ENCODE results near the gene CUEDC2.
A peak's percentile ranks its signal among the peaks of the same experiment; 100 is the strongest.

The CUEDC2 gene

DNA sequence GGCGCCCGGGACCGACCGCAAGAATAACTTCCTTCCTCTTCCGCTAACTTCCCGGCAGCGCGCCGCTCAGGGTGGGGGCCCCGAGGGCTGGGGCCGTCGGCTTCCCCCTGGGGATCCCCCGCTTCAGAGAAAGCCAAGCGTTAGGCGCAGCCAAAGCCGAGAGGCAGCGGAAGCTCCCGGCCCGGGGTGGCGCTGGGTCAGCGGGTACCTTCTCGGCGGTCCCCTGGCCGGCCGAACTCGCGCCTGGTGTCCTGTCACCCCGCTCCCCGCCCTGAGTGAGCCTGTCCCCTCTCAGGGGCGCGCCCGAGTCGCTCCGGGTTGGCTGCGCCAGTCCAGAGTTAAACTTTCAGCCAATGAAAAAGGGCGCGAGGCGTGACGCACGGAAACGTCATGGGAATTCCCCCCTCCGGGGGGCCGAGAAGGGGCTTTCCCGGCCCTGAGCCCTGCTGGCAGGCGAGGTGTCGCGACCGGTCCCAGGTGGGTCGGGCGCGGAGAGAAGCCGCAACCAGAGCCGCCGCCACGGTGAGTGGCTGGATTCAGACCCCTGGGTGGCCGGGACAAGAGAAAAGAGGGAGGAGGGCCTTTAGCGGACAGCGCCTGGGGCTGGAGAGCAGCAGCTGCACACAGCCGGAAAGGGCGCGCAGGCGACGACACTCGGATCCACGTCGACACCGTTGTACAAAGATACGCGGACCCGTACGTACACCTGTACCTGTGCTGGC is 38.1 kb downstream of the CUEDC2 start:
- no peak for TF ChIP-seq SUZ12 (IDR thresholded peaks at IDR 0.05)
- no peak for TF ChIP-seq ZNF384 (IDR thresholded peaks at IDR 0.05)
- no peak for TF ChIP-seq HDGF (IDR thresholded peaks at IDR 0.05; ENCODE audit: borderline replicate concordance)
- TF ChIP-seq BHLHE40 (IDR thresholded peaks at IDR 0.05; ENCODE audit: borderline replicate concordance), result no peak
- peak; percentile 95 for TF ChIP-seq FOXM1 (IDR thresholded peaks at IDR 0.05; ENCODE audit: borderline replicate concordance)
- no peak for TF ChIP-seq FOXA1 (IDR thresholded peaks at IDR 0.05)
- no peak for TF ChIP-seq ARNT (IDR thresholded peaks at IDR 0.05)
- no peak for TF ChIP-seq TARDBP (IDR thresholded peaks at IDR 0.05)
- no peak for TF ChIP-seq SP1 (IDR thresholded peaks at IDR 0.05)
- TF ChIP-seq, protein P1, sequence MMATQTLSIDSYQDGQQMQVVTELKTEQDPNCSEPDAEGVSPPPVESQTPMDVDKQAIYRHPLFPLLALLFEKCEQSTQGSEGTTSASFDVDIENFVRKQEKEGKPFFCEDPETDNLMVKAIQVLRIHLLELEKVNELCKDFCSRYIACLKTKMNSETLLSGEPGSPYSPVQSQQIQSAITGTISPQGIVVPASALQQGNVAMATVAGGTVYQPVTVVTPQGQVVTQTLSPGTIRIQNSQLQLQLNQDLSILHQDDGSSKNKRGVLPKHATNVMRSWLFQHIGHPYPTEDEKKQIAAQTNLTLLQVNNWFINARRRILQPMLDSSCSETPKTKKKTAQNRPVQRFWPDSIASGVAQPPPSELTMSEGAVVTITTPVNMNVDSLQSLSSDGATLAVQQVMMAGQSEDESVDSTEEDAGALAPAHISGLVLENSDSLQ (IDR thresholded peaks at IDR 0.05), result peak; percentile 33; the same call in 1 of the 2 replicates
- peak; percentile 52; the same call in 1 of the 2 replicates for TF ChIP-seq CTBP1 (IDR thresholded peaks at IDR 0.05; ENCODE audit: borderline replicate concordance)
- TF ChIP-seq L3MBTL2 (conservative IDR thresholded peaks at IDR 0.05), result no peak
- DNase-seq (ENCODE audit: extremely low spot score), result peak; percentile 89
- ChIA-PET CTCF (interaction anchor here (0.6 to 2.7 kb wide), 8 partner anchors 8 to 223 kb away, joined by 3 to 15 read pairs (median 4); no protein-coding TSS in a partner anchor), POLR2A (interaction anchor here (0.9 to 3.7 kb wide), 7 partner anchors 9 to 85 kb away, joined by 3 to 17 read pairs (median 4); partner anchors contain the start of genes CUEDC2 and FBXL15)

DNA sequence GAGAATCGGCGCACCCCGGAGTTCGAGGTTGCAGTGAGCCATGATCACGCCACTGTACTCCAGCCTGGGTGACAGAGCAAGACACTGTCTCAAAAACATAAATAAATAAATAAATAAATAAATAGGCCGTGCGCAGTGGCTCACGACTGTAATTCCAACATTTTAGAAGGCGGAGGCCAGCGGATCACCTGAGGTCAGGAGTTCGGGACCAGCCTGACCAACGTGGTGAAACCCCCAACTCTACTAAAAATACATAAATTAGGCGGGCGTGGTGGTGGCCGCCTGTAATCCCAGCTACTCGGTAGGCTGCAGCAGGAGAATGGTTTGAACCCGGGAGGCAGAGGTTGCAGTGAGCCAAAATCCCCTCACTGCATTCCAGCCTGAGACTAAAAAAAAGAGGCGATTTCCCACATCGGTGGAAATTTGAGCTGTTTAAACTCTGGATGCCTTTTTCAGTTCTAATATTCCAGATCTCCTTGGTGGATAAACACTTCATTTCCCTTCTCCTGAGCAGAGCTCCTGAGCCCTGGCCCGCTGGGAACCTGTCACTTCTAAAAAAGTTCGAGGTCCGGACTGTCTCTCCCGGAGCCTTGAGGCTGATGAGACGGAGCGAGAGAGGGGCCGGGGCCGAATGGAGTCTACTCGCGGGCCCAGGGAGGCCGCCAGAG is 38.8 kb downstream of the CUEDC2 start:
- CTCF ChIA-PET, result interaction anchor here (0.6 to 2.7 kb wide), 11 partner anchors 8 to 316 kb away, joined by 3 to 15 read pairs (median 3); no protein-coding TSS in a partner anchor
- TF ChIP-seq BHLHE40 (IDR thresholded peaks at IDR 0.05; ENCODE audit: borderline replicate concordance) (no peak), NFRKB (IDR thresholded peaks at IDR 0.05) (no peak), ELF4 (IDR thresholded peaks at IDR 0.05) (no peak), FOXK2 (IDR thresholded peaks at IDR 0.05) (no peak), FOXM1 (IDR thresholded peaks at IDR 0.05; ENCODE audit: borderline replicate concordance) (no peak), SP1 (IDR thresholded peaks at IDR 0.05) (no peak)
- peak; percentile 92 for DNase-seq (ENCODE audit: extremely low spot score)
- POLR2A ChIA-PET, result interaction anchor here (1.1 to 3.7 kb wide), 4 partner anchors 10 to 86 kb away, joined by 3 to 17 read pairs (median 4); partner anchors contain the start of genes CUEDC2 and FBXL15

DNA sequence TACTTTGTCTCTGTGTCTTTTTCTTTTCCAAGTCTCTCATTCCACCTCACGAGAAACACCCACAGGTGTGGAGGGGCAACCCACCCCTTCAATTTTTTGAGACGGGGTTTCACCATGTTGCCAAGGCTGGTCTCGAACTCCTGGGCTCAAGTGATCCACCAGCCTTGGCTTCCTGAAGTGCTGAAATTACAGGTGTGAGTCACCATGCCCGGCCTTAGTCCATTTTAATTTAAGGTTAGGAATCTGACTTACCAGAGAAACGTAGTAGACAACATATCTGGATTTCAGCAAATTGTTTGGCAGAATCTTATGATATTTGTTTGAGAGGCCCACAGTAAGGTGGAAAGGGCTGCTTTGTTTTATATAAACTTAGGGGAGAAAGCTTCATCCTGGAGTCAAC is 40.1 kb downstream of the CUEDC2 start:
- TF ChIP-seq FOXK2 (IDR thresholded peaks at IDR 0.05) (no peak), ELF4 (IDR thresholded peaks at IDR 0.05) (no peak), TARDBP (IDR thresholded peaks at IDR 0.05) (no peak), SP1 (IDR thresholded peaks at IDR 0.05) (no peak), ARNT (IDR thresholded peaks at IDR 0.05) (no peak), SUZ12 (IDR thresholded peaks at IDR 0.05) (no peak), BHLHE40 (IDR thresholded peaks at IDR 0.05; ENCODE audit: borderline replicate concordance) (no peak), FOXM1 (IDR thresholded peaks at IDR 0.05; ENCODE audit: borderline replicate concordance) (no peak)
- TF ChIP-seq, protein P1 (IDR thresholded peaks at IDR 0.05), result no peak
- no peak for DNase-seq (ENCODE audit: extremely low spot score)

DNA sequence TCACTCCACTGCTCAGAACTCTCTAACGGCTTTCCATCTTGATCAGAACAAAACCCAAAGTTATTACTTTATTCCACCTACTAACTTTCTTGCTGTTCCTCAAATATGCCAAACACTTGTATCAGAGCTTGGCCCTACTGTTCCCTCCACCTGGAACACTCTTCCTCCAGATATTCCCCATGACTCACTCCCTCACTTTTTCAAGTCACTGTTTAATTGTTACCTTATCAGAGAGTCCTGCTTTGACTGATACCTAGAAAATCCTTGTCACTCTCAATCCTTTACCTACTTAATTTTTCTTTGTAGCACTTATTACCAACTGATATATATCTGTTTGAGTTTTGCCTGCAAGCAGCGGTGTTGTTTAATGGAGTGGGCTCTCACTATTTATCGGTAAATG is 42.5 kb downstream of the CUEDC2 start:
- CTCF ChIA-PET, result interaction anchor here (0.6 kb wide), 1 partner anchor 49 kb away, joined by 8 read pairs; no protein-coding TSS in a partner anchor

More for the DNA sequence above, 40.1 kb downstream of the CUEDC2 start:
- CTCF ChIA-PET, result no interaction called here
- POLR2A ChIA-PET, result no interaction called here

DNA sequence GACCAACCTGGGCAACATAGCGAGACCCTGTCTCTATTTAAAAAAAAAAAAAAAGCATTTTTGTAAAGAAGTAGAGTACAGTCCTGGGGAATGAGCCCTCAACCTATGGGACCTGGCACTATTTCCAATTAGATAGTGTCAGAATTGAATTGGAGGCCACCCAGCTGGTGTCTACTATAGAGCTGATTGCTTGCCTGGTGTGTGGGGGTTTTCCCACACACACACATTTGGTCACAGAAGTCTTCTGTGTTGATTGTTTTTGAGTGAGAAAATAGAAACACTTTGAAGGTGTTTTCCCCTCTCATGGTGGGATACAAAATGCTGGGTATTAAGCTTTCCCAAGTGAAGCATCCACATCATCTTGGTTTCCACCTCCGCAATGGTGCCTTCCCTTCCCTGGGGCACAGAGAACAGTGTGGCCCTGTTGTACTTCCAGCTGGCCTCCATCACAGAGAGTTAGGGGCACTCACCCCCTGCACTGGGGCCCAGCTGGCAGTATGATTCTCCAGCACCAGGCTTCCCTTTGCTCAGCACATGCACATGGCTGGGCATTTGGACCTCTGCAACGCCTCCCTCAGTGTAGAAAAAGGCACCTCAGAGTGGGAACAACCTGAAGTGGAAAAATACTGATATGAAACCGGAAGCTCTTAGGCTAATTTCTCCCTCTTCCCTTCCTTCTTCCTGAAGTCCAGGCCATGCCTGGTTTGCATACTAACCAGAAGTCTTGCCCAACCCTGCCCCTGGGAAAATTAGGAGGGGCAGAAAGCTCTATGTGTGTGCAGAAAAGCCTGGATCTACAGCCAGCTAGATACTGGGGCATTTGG is 47.6 kb downstream of the CUEDC2 start:
- no peak for DNase-seq (ENCODE audit: extremely low spot score)
- TF ChIP-seq FOXM1 (IDR thresholded peaks at IDR 0.05; ENCODE audit: borderline replicate concordance) (no peak), HDGF (IDR thresholded peaks at IDR 0.05; ENCODE audit: borderline replicate concordance) (no peak), NFRKB (IDR thresholded peaks at IDR 0.05) (no peak), FOXK2 (IDR thresholded peaks at IDR 0.05) (no peak), BHLHE40 (IDR thresholded peaks at IDR 0.05; ENCODE audit: borderline replicate concordance) (no peak), CTBP1 (IDR thresholded peaks at IDR 0.05; ENCODE audit: borderline replicate concordance) (no peak), ELF4 (IDR thresholded peaks at IDR 0.05) (no peak)
- TF ChIP-seq, protein P1 (IDR thresholded peaks at IDR 0.05), result no peak
- ChIA-PET POLR2A (no interaction called here), CTCF (interaction anchor here (1.0 to 2.5 kb wide), 6 partner anchors 9 to 155 kb away, joined by 4 to 18 read pairs (median 10); no protein-coding TSS in a partner anchor)

More for the DNA sequence above, 42.5 kb downstream of the CUEDC2 start:
- POLR2A ChIA-PET, result interaction anchor here (1.1 kb wide), 1 partner anchor 30 kb away, joined by 3 read pairs; the partner anchor contains the start of gene FBXL15
- DNase-seq (ENCODE audit: extremely low spot score), result no peak
- no peak for TF ChIP-seq ELF4 (IDR thresholded peaks at IDR 0.05)
